Muscle of leg (tissue), 11 donors: ENCODE results near the gene LCP2. TPM values are rescaled to one million over a fixed set of nuclear protein-coding genes. Genes with fewer than 3 reads are reported as not detected.

ENCODE experiments used
- DNase-seq: peaks from one replicate; pipeline ENCODE4 v3.0.0; 2013
- H3K27ac ChIP-seq: one replicate; pipeline ENCODE4 v1.5.1; 2013; ENCODE audit warnings: mild to moderate bottlenecking, low read length, control low read depth
- H3K27me3 ChIP-seq: one replicate; pipeline ENCODE4 v1.6.1; 2013; ENCODE audit warnings: low read length; ENCODE audit not compliant: control insufficient read depth, insufficient read depth
- H3K36me3 ChIP-seq: one replicate; pipeline ENCODE4 v1.6.1; 2013; ENCODE audit warnings: low read length; ENCODE audit not compliant: control insufficient read depth, insufficient read depth
- H3K4me1 ChIP-seq: one replicate; pipeline ENCODE4 v1.6.1; 2013; ENCODE audit warnings: low read length; ENCODE audit not compliant: control insufficient read depth, insufficient read depth
- H3K4me3 ChIP-seq: one replicate; pipeline ENCODE4 v1.5.1; 2013; ENCODE audit warnings: low read length, control low read depth
- H3K9me3 ChIP-seq: replicated peaks from 2 replicates; pipeline ENCODE4 v1.6.1; 2013; ENCODE audit warnings: low read depth, low read length; ENCODE audit not compliant: control insufficient read depth
- WGBS: methylation state at CpG from one replicate; pipeline ENCODE4 v1.1.5; 2013; ENCODE audit warnings: missing lambda C conversion rate; ENCODE audit not compliant: insufficient coverage; 5-methylcytosine and 5-hydroxymethylcytosine counted together
- polyA plus RNA-seq, 8 donors: library from polyadenylated mRNA; unstranded; fragments of 120-200 nt; gene quantifications; one replicate each; pipeline versions ENCODE4 v1.2.1 to v1.2.3, GENCODE V29; 2013; ENCODE audit warnings: inconsistent platforms in 1 of 8, low replicate concordance in 1 of 8; ENCODE audit not compliant: insufficient read length in 8 of 8, insufficient read depth in 1 of 8
- total RNA-seq: library from RNA; stranded (reverse); fragments of 120-200 nt; gene quantifications from one replicate; pipeline ENCODE4 v1.2.4, GENCODE V29; 2013

The LCP2 gene
- total and polyA plus RNA-seq, 9 donors = 3.9 to 6.4 (median 4.9) TPM

- Histone ChIP-seq H3K4me1 (no peaks in the 10 kb centered on the region), H3K27ac (no peak overlapping the region), H3K4me3 (no peak overlapping the region), H3K36me3 (no peaks in the 10 kb centered on the region), H3K27me3 (peaks cover 2% of the 10 kb centered on the region), H3K9me3 (no peaks in the 10 kb centered on the region)
- WGBS = no CpG with 5 or more reads among the region's 5 CpGs
- DNase-seq = no peak
Observed at GRCh38 chr5:170204202-170204601, 93.4 kb downstream of the LCP2 start.

DNA sequence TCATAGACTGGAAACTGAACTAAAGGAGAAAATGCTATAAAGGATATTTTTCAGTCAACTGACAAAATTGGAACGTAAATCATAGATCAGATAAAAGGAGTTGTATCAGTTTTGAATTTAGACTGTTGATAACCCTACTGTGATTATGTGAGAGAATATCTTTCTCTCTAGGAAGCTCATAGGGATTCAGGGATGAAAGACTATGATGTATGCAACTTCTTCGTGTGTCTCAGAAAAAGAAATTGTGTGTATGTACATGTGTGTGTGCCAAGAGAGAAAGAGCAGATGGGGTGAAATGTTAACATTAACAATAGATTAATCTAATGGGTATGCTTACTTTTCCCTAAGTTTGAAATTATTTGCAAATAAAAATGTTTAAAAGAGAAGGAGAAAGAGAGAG, 95.5 kb downstream of the LCP2 start:
- H3K4me3 ChIP-seq = no peak overlapping the region
- no peaks in the 10 kb centered on the region for H3K36me3 ChIP-seq
- H3K9me3 ChIP-seq = no peaks in the 10 kb centered on the region
- H3K4me1 ChIP-seq = no peaks in the 10 kb centered on the region
- peaks cover 2% of the 10 kb centered on the region for H3K27me3 ChIP-seq
- DNase-seq = no peak
- H3K27ac ChIP-seq = no peak overlapping the region
- no CpG with 5 or more reads among the region's 2 CpGs for WGBS

DNA sequence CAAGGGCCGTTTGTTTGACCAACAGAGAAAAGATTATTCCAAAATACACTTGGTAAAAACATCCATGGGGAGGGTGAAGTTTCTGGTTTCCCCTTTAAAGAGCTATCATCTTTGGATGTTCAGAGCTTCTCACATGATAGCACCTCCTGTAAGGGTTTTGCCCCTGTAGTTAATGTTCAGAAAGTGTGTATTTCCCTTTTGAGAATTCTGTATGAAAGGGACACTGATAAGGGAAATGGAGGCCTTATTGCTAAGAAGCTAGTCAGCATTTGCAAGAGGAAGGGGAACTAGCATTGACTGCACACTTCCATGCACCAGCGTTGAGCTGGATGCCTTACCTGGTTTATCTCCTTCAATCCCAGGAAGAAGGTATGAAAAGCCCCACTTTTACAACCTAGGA, 96.3 kb downstream of the LCP2 start:
- Histone ChIP-seq H3K36me3 (no peaks in the 10 kb centered on the region), H3K4me1 (no peaks in the 10 kb centered on the region), H3K27ac (no peak overlapping the region), H3K9me3 (no peaks in the 10 kb centered on the region), H3K4me3 (no peak overlapping the region), H3K27me3 (peaks cover 2% of the 10 kb centered on the region)
- WGBS = 100% methylated on average over 1 of the region's 2 CpGs
- no peak for DNase-seq

GRCh38 chr5:170200876-170201275, 96.7 kb downstream of the LCP2 start:
- no peak for DNase-seq
- Histone ChIP-seq H3K27me3 (peaks cover 2% of the 10 kb centered on the region), H3K9me3 (no peaks in the 10 kb centered on the region), H3K4me3 (no peak overlapping the region), H3K27ac (no peak overlapping the region), H3K36me3 (no peaks in the 10 kb centered on the region), H3K4me1 (no peaks in the 10 kb centered on the region)
- no CpG with 5 or more reads among the region's 1 CpG for WGBS

Other genes with a start within 250 kb of the LCP2 start
- not detected for gene FOXI1, start 191.9 kb downstream of the LCP2 start, total RNA-seq
- gene FOXI1, start 191.9 kb downstream of the LCP2 start, polyA plus RNA-seq = not detected
- gene C5orf58, start 64.8 kb downstream of the LCP2 start, total RNA-seq = not detected
- gene C5orf58, start 64.8 kb downstream of the LCP2 start, polyA plus RNA-seq = under 1 TPM in 5 of 8 donors, not detected in 3; 0.18 to 0.34 (median 0.24) TPM
- 0.22 TPM for gene KCNMB1, start 91.6 kb upstream of the LCP2 start, total RNA-seq
- 1 to 10 TPM in 1 of 8 donors, under 1 TPM in 7; 0.33 to 1.1 (median 0.74) TPM for gene KCNMB1, start 91.6 kb upstream of the LCP2 start, polyA plus RNA-seq
- gene KCNIP1, start 206.2 kb upstream of the LCP2 start, total RNA-seq = 3.7 TPM
- 1 to 10 TPM; 1.9 to 8.3 (median 4.0) TPM for gene KCNIP1, start 206.2 kb upstream of the LCP2 start, polyA plus RNA-seq